ENCODE measurements around the gene GMPS.

- TF ChIP-seq CTCF (conservative IDR thresholded peaks at IDR 0.05; ENCODE audit: low read depth, low read length) = no peak
- TF ChIP-seq EZH2 (IDR thresholded peaks at IDR 0.05; ENCODE audit: borderline replicate concordance, low read depth, low read length, poor library complexity, severe bottlenecking) = no peak
Measured at GRCh38 chr3:155934230-155934629, 63.8 kb downstream of the GMPS start.
